Neural progenitor cell (in vitro differentiated cells): Measurements from ENCODE around the gene DIAPH2. TPM values are rescaled to one million over a fixed set of nuclear protein-coding genes. Genes with fewer than 3 reads are reported as not detected.

Experiments
- DNase-seq: peaks from one replicate; pipeline ENCODE4 v3.0.0-alpha.2; 2016; ENCODE audit warnings: low spot score
- H2AFZ ChIP-seq: fragments of 200-600 bp; sonication (generic); replicated peaks from 2 replicates; pipeline ENCODE4 v1.6.1; 2016; ENCODE audit warnings: antibody characterized with exemption
- H3F3A ChIP-seq: fragments of 200-600 bp; sonication (generic); 2 replicates; pipeline ENCODE4 v1.6.1; 2016; ENCODE audit warnings: antibody characterized with exemption, low read depth
- H3K27ac ChIP-seq: fragments of 200-600 bp; sonication (generic); 2 replicates; pipeline ENCODE4 v1.5.1; 2016; ENCODE audit warnings: mild to moderate bottlenecking
- H3K27me3 ChIP-seq: fragments of 200-600 bp; sonication (generic); 2 replicates; pipeline ENCODE4 v1.6.1; 2016; ENCODE audit warnings: mild to moderate bottlenecking, moderate library complexity
- H3K36me3 ChIP-seq: fragments of 200-600 bp; sonication (generic); 2 replicates; pipeline ENCODE4 v1.5.1; 2016
- H3K4me1 ChIP-seq: fragments of 200-600 bp; sonication (generic); 2 replicates; pipeline ENCODE4 v1.6.1; 2016; ENCODE audit warnings: mixed run types
- H3K4me2 ChIP-seq: fragments of 200-600 bp; sonication (generic); 2 replicates; pipeline ENCODE4 v1.6.1; 2016
- H3K4me3 ChIP-seq: fragments of 200-600 bp; sonication (generic); 2 replicates; pipeline ENCODE4 v1.5.1; 2016
- H3K79me2 ChIP-seq: fragments of 200-600 bp; sonication (generic); 2 replicates; pipeline ENCODE4 v1.6.1; 2016; ENCODE audit warnings: low read depth
- H3K9ac ChIP-seq: fragments of 200-600 bp; sonication (generic); 2 replicates; pipeline ENCODE4 v1.6.1; 2016
- H3K9me3 ChIP-seq: fragments of 200-600 bp; sonication (generic); 2 replicates; pipeline ENCODE4 v1.5.1; 2016; ENCODE audit warnings: low read depth
- H4K20me1 ChIP-seq: fragments of 200-600 bp; sonication (generic); 2 replicates; pipeline ENCODE4 v1.6.1; 2016; ENCODE audit warnings: low read depth
- H3K27ac Mint-ChIP-seq: 3 replicates; pipeline ENCODE4 v1.8.0; 2021; ENCODE audit warnings: mixed read lengths
- H3K27me3 Mint-ChIP-seq: 2 replicates; pipeline ENCODE4 v1.8.0; 2022; ENCODE audit warnings: low read depth, mild to moderate bottlenecking, inconsistent platforms, moderate library complexity, mixed read lengths; ENCODE audit not compliant: insufficient read depth
- H3K36me3 Mint-ChIP-seq: 3 replicates; pipeline ENCODE4 v1.8.0; 2021; ENCODE audit warnings: mixed read lengths
- H3K4me1 Mint-ChIP-seq: 3 replicates; pipeline ENCODE4 v1.8.0; 2021; ENCODE audit warnings: mixed read lengths
- H3K4me3 Mint-ChIP-seq: 3 replicates; pipeline ENCODE4 v1.8.0; 2021; ENCODE audit warnings: mild to moderate bottlenecking, moderate library complexity, mixed read lengths
- H3K9me3 Mint-ChIP-seq: 3 replicates; pipeline ENCODE4 v1.8.0; 2020; ENCODE audit warnings: mixed read lengths
- CTCF ChIP-seq: fragments of 200-600 bp; sonication (generic); IDR thresholded peaks from 2 replicates; pipeline ENCODE4 v1.5.1; 2017; ENCODE audit warnings: antibody characterized with exemption, mild to moderate bottlenecking
- EZH2 ChIP-seq: fragments of 200-600 bp; sonication (generic); IDR thresholded peaks from 2 replicates; pipeline ENCODE4 v1.6.1; 2017; ENCODE audit warnings: antibody characterized with exemption, mild to moderate bottlenecking, moderate library complexity
- EZH2phosphoT487 ChIP-seq: fragments of 200-600 bp; sonication (generic); IDR thresholded peaks from 2 replicates; pipeline ENCODE4 v1.6.1; 2017; ENCODE audit warnings: antibody characterized with exemption
- total RNA-seq: library from RNA; depleted of rRNA; stranded (reverse); fragments of >200 nt; gene quantifications from 2 replicates; pipeline ENCODE4 v1.2.3, GENCODE V29; 2015; ENCODE audit warnings: low replicate concordance

Gene DIAPH2
- total RNA-seq, 1 donor from 2014 or later, result 24.0 TPM

GRCh38 chrX:96994093-96994492 lies 309.5 kb downstream of the DIAPH2 start:
- no peaks in the 10 kb centered on the region for H3F3A ChIP-seq
- no peaks in the 10 kb centered on the region for H4K20me1 ChIP-seq
- H3K27me3 ChIP-seq, result no peaks in the 10 kb centered on the region
- H3K9me3 Mint-ChIP-seq, result peaks cover 2% of the 10 kb centered on the region
- H3K36me3 Mint-ChIP-seq, result no peaks in the 10 kb centered on the region
- H3K4me1 Mint-ChIP-seq, result peaks cover 11% of the 10 kb centered on the region
- no peaks in the 10 kb centered on the region for H3K36me3 ChIP-seq
- H3K4me3 Mint-ChIP-seq, result no peak overlapping the region
- no peak overlapping the region for H2AFZ ChIP-seq
- no peak overlapping the region for H3K9ac ChIP-seq
- no peak overlapping the region for H3K4me2 ChIP-seq
- H3K9me3 ChIP-seq, result no peaks in the 10 kb centered on the region
- no peak for DNase-seq
- H3K4me3 ChIP-seq, result no peak overlapping the region
- TF ChIP-seq EZH2 (no peak), EZH2phosphoT487 (no peak), CTCF (no peak)
- H3K79me2 ChIP-seq, result no peaks in the 10 kb centered on the region
- H3K27ac ChIP-seq, result no peak overlapping the region
- no peak overlapping the region for H3K27ac Mint-ChIP-seq
- H3K4me1 ChIP-seq, result peaks cover 14% of the 10 kb centered on the region
- peaks cover 3% of the 10 kb centered on the region for H3K27me3 Mint-ChIP-seq

DNA sequence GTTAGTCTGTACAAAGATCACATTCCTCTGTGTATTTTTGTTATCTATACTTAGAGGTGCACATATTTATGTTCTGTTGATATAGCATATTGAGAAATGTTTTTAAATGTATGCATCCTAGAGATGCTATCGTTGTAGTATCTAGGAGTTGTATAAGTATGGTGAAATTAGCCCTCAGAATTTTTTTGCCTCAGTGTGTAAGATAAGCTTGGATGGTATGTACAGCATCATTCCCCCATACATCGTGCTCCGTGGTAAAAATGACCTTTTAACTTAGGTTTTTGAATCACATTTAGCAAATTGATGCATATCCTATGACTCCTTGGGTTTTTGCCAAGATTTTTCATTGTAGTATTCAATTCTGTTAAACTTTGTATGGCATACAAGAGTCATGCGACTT lies 312.6 kb downstream of the DIAPH2 start:
- H3K9me3 Mint-ChIP-seq, result peaks cover 5% of the 10 kb centered on the region
- no peak overlapping the region for H3K27ac Mint-ChIP-seq
- no peak overlapping the region for H3K4me3 Mint-ChIP-seq
- no peaks in the 10 kb centered on the region for H3K79me2 ChIP-seq
- no peak overlapping the region for H3K9ac ChIP-seq
- H2AFZ ChIP-seq, result no peak overlapping the region
- TF ChIP-seq EZH2phosphoT487 (no peak), CTCF (no peak), EZH2 (no peak)
- H3K4me1 Mint-ChIP-seq, result no peaks in the 10 kb centered on the region
- no peaks in the 10 kb centered on the region for H3F3A ChIP-seq
- H3K4me3 ChIP-seq, result no peak overlapping the region
- H3K36me3 Mint-ChIP-seq, result no peaks in the 10 kb centered on the region
- H3K4me2 ChIP-seq, result no peak overlapping the region
- H3K4me1 ChIP-seq, result no peaks in the 10 kb centered on the region
- H3K9me3 ChIP-seq, result no peaks in the 10 kb centered on the region
- H4K20me1 ChIP-seq, result no peaks in the 10 kb centered on the region
- H3K36me3 ChIP-seq, result no peaks in the 10 kb centered on the region
- DNase-seq, result no peak
- no peak overlapping the region for H3K27ac ChIP-seq
- peaks cover 3% of the 10 kb centered on the region for H3K27me3 Mint-ChIP-seq
- H3K27me3 ChIP-seq, result no peaks in the 10 kb centered on the region

- no peaks in the 10 kb centered on the region for H3K4me1 ChIP-seq
- H3K4me2 ChIP-seq, result no peak overlapping the region
- H3K27ac ChIP-seq, result no peak overlapping the region
- no peaks in the 10 kb centered on the region for H3F3A ChIP-seq
- H3K27ac Mint-ChIP-seq, result no peak overlapping the region
- peaks cover 3% of the 10 kb centered on the region for H3K9me3 Mint-ChIP-seq
- H4K20me1 ChIP-seq, result no peaks in the 10 kb centered on the region
- H3K79me2 ChIP-seq, result no peaks in the 10 kb centered on the region
- H3K4me1 Mint-ChIP-seq, result no peaks in the 10 kb centered on the region
- H3K9me3 ChIP-seq, result no peaks in the 10 kb centered on the region
- H2AFZ ChIP-seq, result no peak overlapping the region
- H3K36me3 Mint-ChIP-seq, result no peaks in the 10 kb centered on the region
- TF ChIP-seq EZH2, result no peak
- no peak for TF ChIP-seq CTCF
- no peak for TF ChIP-seq EZH2phosphoT487
- no peaks in the 10 kb centered on the region for H3K27me3 Mint-ChIP-seq
- H3K27me3 ChIP-seq, result no peaks in the 10 kb centered on the region
- no peak for DNase-seq
- no peak overlapping the region for H3K4me3 ChIP-seq
- no peak overlapping the region for H3K9ac ChIP-seq
- H3K4me3 Mint-ChIP-seq, result no peak overlapping the region
- no peaks in the 10 kb centered on the region for H3K36me3 ChIP-seq
These were observed 316.2 kb downstream of the DIAPH2 start for GRCh38 chrX:97000682-97001368.
